ENCODE data around the gene COA3.

GRCh38 chr17:42841975-42842685, 43.6 kb upstream of the COA3 start:
- TF ChIP-seq CTCF (IDR thresholded peaks at IDR 0.05) (no peak), EP300 (IDR thresholded peaks at IDR 0.05) (no peak), TP53 (CRISPR knock-in tag; IDR thresholded peaks at IDR 0.05) (no peak), JUN (IDR thresholded peaks at IDR 0.05) (no peak), MYC (IDR thresholded peaks at IDR 0.05; ENCODE audit: borderline replicate concordance, low read length) (no peak)
